NT2/D1 (cell line): ENCODE results near the gene CNGA4.

Experiments
- SUZ12 ChIP-seq: IDR thresholded peaks from 2 replicates; pipeline ENCODE4 v1.6.1; 2011; ENCODE audit not compliant: insufficient read length, insufficient read depth; ENCODE audit errors: extremely low read depth
- ZNF274 ChIP-seq: IDR thresholded peaks from 2 replicates; pipeline ENCODE4 v1.6.1; 2011; ENCODE audit warnings: mild to moderate bottlenecking, low read depth, low read length

DNA sequence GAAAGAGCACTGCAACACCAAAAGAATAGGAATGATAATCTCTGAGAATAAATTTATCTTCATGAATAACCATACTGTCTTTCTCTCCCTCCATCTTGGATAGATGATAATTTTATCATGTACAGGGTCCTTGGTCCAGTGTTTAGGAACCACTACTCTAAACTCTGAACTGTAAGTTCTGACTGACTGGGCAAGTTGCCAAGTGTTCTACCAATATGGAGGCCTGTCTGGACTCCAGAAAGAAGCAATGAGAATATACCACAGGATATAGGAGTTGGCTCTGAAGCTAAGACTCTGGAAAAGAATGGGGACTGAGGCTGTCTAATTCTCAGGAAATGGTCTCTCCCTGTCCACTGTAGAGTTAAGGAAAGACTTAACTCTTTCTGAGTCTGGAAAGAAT, 6.0 kb upstream of the CNGA4 start:
- no peak for TF ChIP-seq SUZ12
- no peak for TF ChIP-seq ZNF274
